ENCODE measurements around the gene CNTN1. TPM values are rescaled to one million over a fixed set of nuclear protein-coding genes. Genes with fewer than 3 reads are reported as not detected.

CNTN1 gene
- total and polyA plus RNA-seq, 2 of the 13 experiments (the other 11 are each of a cell fraction or from before 2014, with no cell fraction given): 0.01 to 0.07 TPM

GRCh38 chr12:40915172-40915571, 222.9 kb downstream of the CNTN1 start:
- ChIA-PET POLR2A (no interaction called here), CTCF (ENCODE audit: low intra/inter-chr PET ratio, low total read pairs) (no interaction called here)

DNA sequence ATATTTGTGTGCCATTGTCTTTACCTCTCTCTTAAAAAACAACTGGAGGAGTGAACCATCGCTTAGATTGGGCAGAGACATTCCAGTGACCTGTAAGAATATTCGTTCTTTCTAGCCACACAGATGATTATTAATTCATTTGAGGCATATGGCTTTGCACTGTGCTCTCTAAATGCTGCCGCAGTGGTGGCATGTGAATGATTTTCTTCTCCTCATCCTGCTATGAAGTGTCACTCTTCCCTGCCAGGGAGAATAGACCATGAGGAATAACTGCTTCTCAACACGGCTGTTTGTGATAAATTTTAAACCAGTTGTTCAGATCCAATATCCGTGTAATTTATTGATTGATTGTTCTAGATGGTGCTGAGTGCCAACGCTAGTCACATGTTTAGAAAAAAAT, 225.3 kb downstream of the CNTN1 start:
- H3K27ac ChIP-seq (ENCODE audit: extremely low read length, insufficient read depth, low read length): no peak overlapping the region
- intact Hi-C loops (cut with micrococcal nuclease; ENCODE audit: unreplicated experiment): no loop called here

More at GRCh38 chr12:40915172-40915571, 222.9 kb downstream of the CNTN1 start:
- H3K4me1 ChIP-seq (ENCODE audit: insufficient read depth, low read length): no peaks in the 10 kb centered on the region
- WGBS (ENCODE audit: low lambda C conversion rate): 1% methylated on average over 2 of the region's 2 CpGs
- no peaks in the 10 kb centered on the region for H3K79me2 ChIP-seq (ENCODE audit: insufficient read depth, low read length)
- intact Hi-C loops (cut with micrococcal nuclease; ENCODE audit: unreplicated experiment): no loop called here
- no peaks in the 10 kb centered on the region for H3K27me3 ChIP-seq (ENCODE audit: control insufficient read depth in 1 of 2, insufficient read depth in 2 of 2, low read length in 2 of 2)
- H3K4me2 ChIP-seq (ENCODE audit: low read depth, low read length): no peak overlapping the region
- ATAC-seq (no peak), DNase-seq (ENCODE audit: low spot score) (no peak), FAIRE-seq (no peak)
- no peak overlapping the region for H2AFZ ChIP-seq (ENCODE audit: low read length)
- no peak overlapping the region for H3K4me3 ChIP-seq (replicated peaks in 1 of 3; ENCODE audit: insufficient read depth in 1 of 3, low read depth in 2 of 3, low read length in 3 of 3)
- H3K9ac ChIP-seq (ENCODE audit: insufficient read depth, low read depth, low read length): no peak overlapping the region
- no peak overlapping the region for H3K27ac ChIP-seq (ENCODE audit: extremely low read length, insufficient read depth, low read length)
- TF ChIP-seq PHF5A (CRISPR knock-in tag; IDR thresholded peaks at IDR 0.05; ENCODE audit: low read depth, unreplicated experiment) (no peak), ZNF597 (CRISPR knock-in tag; IDR thresholded peaks at IDR 0.05) (no peak), ZBTB3 (CRISPR knock-in tag; IDR thresholded peaks at IDR 0.05; ENCODE audit: borderline replicate concordance, low read depth) (no peak), NRL (CRISPR knock-in tag; IDR thresholded peaks at IDR 0.05; ENCODE audit: borderline replicate concordance) (no peak), THAP8 (CRISPR knock-in tag; IDR thresholded peaks at IDR 0.05; ENCODE audit: borderline replicate concordance) (no peak)
- BruUV-seq (replicated peaks): no TSS peak
- in situ Hi-C loops (cut with HindIII; ENCODE audit: extremely low pct_ligation_motif_present, low pct_unique_long_range_greater_than_20kb): no loop called here
- no peaks in the 10 kb centered on the region for H3K36me3 ChIP-seq (replicated peaks in 1 of 2; ENCODE audit: control insufficient read depth in 1 of 2, insufficient read depth in 2 of 2, low read length in 2 of 2)
- no peaks in the 10 kb centered on the region for H4K20me1 ChIP-seq (ENCODE audit: insufficient read depth, low read length)
- no peaks in the 10 kb centered on the region for H3K9me3 ChIP-seq (ENCODE audit: low read length)

More for the DNA sequence above, 225.3 kb downstream of the CNTN1 start:
- WGBS (ENCODE audit: low lambda C conversion rate): 9% methylated on average over 6 of the region's 6 CpGs
- ChIA-PET POLR2A (no interaction called here), CTCF (ENCODE audit: low intra/inter-chr PET ratio, low total read pairs) (no interaction called here)
- no peaks in the 10 kb centered on the region for H3K36me3 ChIP-seq (replicated peaks in 1 of 2; ENCODE audit: control insufficient read depth in 1 of 2, insufficient read depth in 2 of 2, low read length in 2 of 2)
- H3K27me3 ChIP-seq (ENCODE audit: control insufficient read depth in 1 of 2, insufficient read depth in 2 of 2, low read length in 2 of 2): no peaks in the 10 kb centered on the region
- no TSS peak for BruUV-seq (replicated peaks)
- H3K9ac ChIP-seq (ENCODE audit: insufficient read depth, low read depth, low read length): no peak overlapping the region
- H3K9me3 ChIP-seq (ENCODE audit: low read length): no peaks in the 10 kb centered on the region
- in situ Hi-C loops (cut with HindIII; ENCODE audit: extremely low pct_ligation_motif_present, low pct_unique_long_range_greater_than_20kb): no loop called here
- no peak for FAIRE-seq
- no peaks in the 10 kb centered on the region for H4K20me1 ChIP-seq (ENCODE audit: insufficient read depth, low read length)
- ATAC-seq: no peak
- H3K4me1 ChIP-seq (ENCODE audit: insufficient read depth, low read length): no peaks in the 10 kb centered on the region
- no peak for TF ChIP-seq MBNL3 (CRISPR knock-in tag; conservative IDR thresholded peaks at IDR 0.05)
- TF ChIP-seq ZSCAN9 (CRISPR knock-in tag; IDR thresholded peaks at IDR 0.05; ENCODE audit: borderline replicate concordance): no peak
- TF ChIP-seq, protein P1, sequence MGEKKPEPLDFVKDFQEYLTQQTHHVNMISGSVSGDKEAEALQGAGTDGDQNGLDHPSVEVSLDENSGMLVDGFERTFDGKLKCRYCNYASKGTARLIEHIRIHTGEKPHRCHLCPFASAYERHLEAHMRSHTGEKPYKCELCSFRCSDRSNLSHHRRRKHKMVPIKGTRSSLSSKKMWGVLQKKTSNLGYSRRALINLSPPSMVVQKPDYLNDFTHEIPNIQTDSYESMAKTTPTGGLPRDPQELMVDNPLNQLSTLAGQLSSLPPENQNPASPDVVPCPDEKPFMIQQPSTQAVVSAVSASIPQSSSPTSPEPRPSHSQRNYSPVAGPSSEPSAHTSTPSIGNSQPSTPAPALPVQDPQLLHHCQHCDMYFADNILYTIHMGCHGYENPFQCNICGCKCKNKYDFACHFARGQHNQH (CRISPR knock-in tag; IDR thresholded peaks at IDR 0.05): no peak
- H3K79me2 ChIP-seq (ENCODE audit: insufficient read depth, low read length): no peaks in the 10 kb centered on the region
- H2AFZ ChIP-seq (ENCODE audit: low read length): no peak overlapping the region
- no peak overlapping the region for H3K4me3 ChIP-seq (replicated peaks in 1 of 3; ENCODE audit: insufficient read depth in 1 of 3, low read depth in 2 of 3, low read length in 3 of 3)
- no peak for DNase-seq (ENCODE audit: low spot score)
- no peak overlapping the region for H3K4me2 ChIP-seq (ENCODE audit: low read depth, low read length)

Data from HepG2 (cell line).